ACC112 (cell line): ENCODE measurements around the gene DLGAP3.

Source experiments
- H2AFZ ChIP-seq: fragments of 200-600 bp; sonication (generic); one replicate; pipeline ENCODE4 v1.6.0; 2017; ENCODE audit warnings: antibody characterized with exemption, low read length; ENCODE audit not compliant: unreplicated experiment
- H3K27ac ChIP-seq: fragments of 200-600 bp; sonication (generic); 2 replicates; pipeline ENCODE4 v1.5.1; 2014; ENCODE audit warnings: low read depth, mild to moderate bottlenecking, antibody characterized with exemption, low read length, moderate library complexity
- H3K27me3 ChIP-seq: fragments of 200-600 bp; sonication (generic); 2 replicates; pipeline ENCODE4 v1.6.1; 2014; ENCODE audit warnings: mild to moderate bottlenecking, antibody characterized with exemption, low read length, moderate library complexity, mixed read lengths; ENCODE audit not compliant: insufficient read depth
- H3K36me3 ChIP-seq: fragments of 200-600 bp; sonication (generic); 2 replicates; pipeline ENCODE4 v1.6.1; 2016; ENCODE audit warnings: mild to moderate bottlenecking, antibody characterized with exemption, low read length, moderate library complexity, mixed read lengths; ENCODE audit not compliant: insufficient read depth
- H3K4me1 ChIP-seq: fragments of 200-600 bp; sonication (generic); one replicate; pipeline ENCODE4 v1.6.1; 2016; ENCODE audit warnings: low read length, mixed read lengths; ENCODE audit not compliant: insufficient read depth, unreplicated experiment, control insufficient read depth
- H3K4me3 ChIP-seq: fragments of 200-600 bp; sonication (generic); 2 replicates; pipeline ENCODE4 v1.5.1; 2014; ENCODE audit warnings: mild to moderate bottlenecking, low read depth, low read length
- H3K79me2 ChIP-seq: fragments of 200-600 bp; sonication (generic); one replicate; pipeline ENCODE4 v1.6.0; 2016; ENCODE audit warnings: low read length; ENCODE audit not compliant: control insufficient read depth, unreplicated experiment, insufficient read depth

DLGAP3 gene

GRCh38 chr1:34851431-34852105 lies 77.9 kb downstream of the DLGAP3 start:
- no peak overlapping the region for H3K27ac ChIP-seq
- no peak overlapping the region for H2AFZ ChIP-seq
- peaks cover 4% of the 10 kb centered on the region; the same call in 1 of the 2 replicates for H3K36me3 ChIP-seq
- no peak overlapping the region for H3K4me3 ChIP-seq
- peaks cover 13% of the 10 kb centered on the region for H3K79me2 ChIP-seq
- H3K27me3 ChIP-seq, result no peaks in the 10 kb centered on the region
- H3K4me1 ChIP-seq, result peaks cover 8% of the 10 kb centered on the region

GRCh38 chr1:34850382-34850781 lies 79.1 kb downstream of the DLGAP3 start:
- Histone ChIP-seq H3K27me3 (no peaks in the 10 kb centered on the region), H3K27ac (no peak overlapping the region), H3K36me3 (peaks cover 4% of the 10 kb centered on the region; the same call in 1 of the 2 replicates), H3K4me1 (peaks cover 8% of the 10 kb centered on the region), H3K4me3 (no peak overlapping the region), H3K79me2 (peaks cover 8% of the 10 kb centered on the region), H2AFZ (no peak overlapping the region)

GRCh38 chr1:34847094-34847493 lies 82.4 kb downstream of the DLGAP3 start:
- no peak overlapping the region for H3K27ac ChIP-seq
- H3K27me3 ChIP-seq, result no peaks in the 10 kb centered on the region
- no peaks in the 10 kb centered on the region; the same call in 1 of the 2 replicates for H3K36me3 ChIP-seq
- no peak overlapping the region for H2AFZ ChIP-seq
- H3K4me3 ChIP-seq, result no peak overlapping the region
- peaks cover 8% of the 10 kb centered on the region for H3K79me2 ChIP-seq
- H3K4me1 ChIP-seq, result peaks cover 8% of the 10 kb centered on the region

GRCh38 chr1:34846265-34846664 lies 83.2 kb downstream of the DLGAP3 start:
- Histone ChIP-seq H3K4me3 (no peak overlapping the region), H3K36me3 (no peaks in the 10 kb centered on the region; the same call in 1 of the 2 replicates), H3K4me1 (peaks cover under 1% of the 10 kb centered on the region), H3K27ac (no peak overlapping the region), H3K79me2 (peaks cover 3% of the 10 kb centered on the region), H3K27me3 (no peaks in the 10 kb centered on the region), H2AFZ (no peak overlapping the region)

DNA sequence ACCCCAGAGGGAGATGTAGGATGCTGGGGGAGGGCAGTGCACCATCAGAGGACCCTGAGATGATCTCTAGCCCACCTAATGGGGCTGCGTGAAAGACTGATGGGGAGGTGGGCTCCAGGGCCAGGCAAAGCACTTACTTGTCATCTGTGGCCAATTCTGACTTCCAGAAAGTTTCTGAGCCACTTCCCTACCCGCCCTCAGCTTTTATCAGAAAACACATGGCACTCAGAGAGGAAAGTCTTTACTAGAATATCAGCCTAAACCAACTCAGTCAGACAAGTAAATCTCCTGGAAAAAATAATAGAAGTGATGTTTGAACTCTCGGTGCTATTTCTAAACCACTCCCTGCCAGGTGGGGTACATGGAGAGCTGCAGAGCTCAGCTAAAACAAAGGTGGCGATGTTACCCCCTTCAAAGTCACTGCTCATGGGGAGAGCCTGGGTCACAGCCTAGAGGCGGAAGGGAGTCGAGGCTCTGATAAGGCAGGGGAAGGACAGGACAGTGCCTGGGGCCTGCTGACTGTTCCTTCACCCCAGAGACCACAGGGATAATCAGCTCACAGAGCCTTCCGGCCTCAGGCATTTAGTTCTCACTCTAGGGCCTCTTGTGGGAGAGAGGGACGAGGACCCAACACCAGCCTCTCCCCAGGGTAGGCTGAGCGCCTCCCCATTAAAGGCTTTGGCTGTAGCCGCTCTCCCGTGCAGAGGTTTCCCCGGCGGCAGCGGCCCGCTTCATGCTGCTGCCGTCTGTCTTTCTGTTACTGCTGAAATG lies 84.1 kb downstream of the DLGAP3 start:
- Histone ChIP-seq H2AFZ (no peak overlapping the region), H3K36me3 (no peaks in the 10 kb centered on the region), H3K4me1 (no peaks in the 10 kb centered on the region)

GRCh38 chr1:34844252-34844634 lies 85.2 kb downstream of the DLGAP3 start:
- no peaks in the 10 kb centered on the region for H3K4me1 ChIP-seq
- no peaks in the 10 kb centered on the region for H3K36me3 ChIP-seq
- H3K27me3 ChIP-seq, result no peaks in the 10 kb centered on the region
- H2AFZ ChIP-seq, result no peak overlapping the region
- no peak overlapping the region for H3K4me3 ChIP-seq
- no peaks in the 10 kb centered on the region for H3K79me2 ChIP-seq
- no peak overlapping the region for H3K27ac ChIP-seq

More for the DNA sequence above, 84.1 kb downstream of the DLGAP3 start:
- no peaks in the 10 kb centered on the region for H3K79me2 ChIP-seq
- no peaks in the 10 kb centered on the region for H3K27me3 ChIP-seq
- H3K27ac ChIP-seq, result no peak overlapping the region
- H3K4me3 ChIP-seq, result no peak overlapping the region

DNA sequence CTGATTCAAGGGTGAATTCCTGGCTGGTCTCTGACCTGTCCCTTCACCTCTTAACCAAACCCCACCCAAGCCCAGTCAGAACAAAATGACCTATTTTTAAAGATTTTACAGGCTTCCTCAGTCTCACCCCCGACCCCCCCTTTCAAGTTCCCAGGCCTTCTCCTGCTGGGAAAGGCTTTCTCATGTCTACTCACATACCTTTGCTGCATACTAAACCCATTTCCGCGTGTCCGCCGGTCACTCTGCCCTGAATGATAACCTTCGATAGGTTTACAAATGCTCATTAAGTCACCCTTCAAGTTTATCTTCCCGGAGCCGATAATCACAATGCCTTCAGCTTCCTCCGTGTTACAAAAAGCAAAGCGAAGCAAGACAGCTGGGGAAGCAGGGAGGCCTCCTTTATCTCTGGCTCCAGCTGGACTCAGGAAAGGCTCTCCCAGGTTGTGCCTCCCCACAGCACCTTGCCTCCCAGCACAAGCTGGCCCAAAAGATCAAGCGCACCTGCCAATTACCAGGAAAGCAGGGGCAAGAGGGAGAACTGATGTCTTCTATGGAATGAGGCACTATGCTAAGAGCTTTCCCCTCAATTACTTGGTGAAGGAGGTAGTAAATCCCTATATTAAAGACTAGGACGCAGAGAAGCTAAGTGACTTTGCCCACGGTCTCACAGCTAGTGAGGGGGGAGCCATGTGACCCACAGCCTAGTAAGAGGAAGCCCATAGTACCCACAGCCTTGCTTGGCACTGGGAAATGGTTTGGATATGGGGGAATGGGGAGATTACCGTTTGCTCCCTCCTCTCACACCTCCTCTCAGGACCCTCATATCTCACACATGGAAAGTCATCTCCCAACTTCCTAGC lies 85.8 kb downstream of the DLGAP3 start:
- Histone ChIP-seq H2AFZ (no peak overlapping the region), H3K27me3 (no peaks in the 10 kb centered on the region), H3K27ac (no peak overlapping the region), H3K79me2 (no peaks in the 10 kb centered on the region), H3K36me3 (no peaks in the 10 kb centered on the region), H3K4me3 (no peak overlapping the region), H3K4me1 (no peaks in the 10 kb centered on the region)

DNA sequence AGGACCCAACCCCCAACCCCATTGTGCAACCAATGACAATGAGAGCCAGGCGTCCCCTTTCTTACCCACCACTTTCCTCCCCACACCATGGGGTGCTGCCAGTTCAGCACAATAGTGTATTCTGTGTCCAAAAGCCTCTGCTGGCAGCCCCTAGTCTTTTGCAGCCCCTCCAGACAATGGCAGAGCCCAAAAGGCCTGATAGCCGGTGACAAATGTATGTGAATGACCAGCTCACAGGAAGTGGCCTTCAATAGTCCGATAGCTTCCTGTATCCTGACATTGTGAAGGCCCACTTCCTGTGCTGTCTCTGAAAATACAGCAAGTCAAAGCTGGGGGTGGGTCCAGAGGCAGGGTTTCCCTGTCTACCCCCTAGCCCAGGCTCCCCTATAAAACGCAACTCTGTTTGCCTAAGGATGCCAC lies 86.5 kb downstream of the DLGAP3 start:
- H3K27me3 ChIP-seq, result no peaks in the 10 kb centered on the region
- H3K4me1 ChIP-seq, result no peaks in the 10 kb centered on the region
- no peaks in the 10 kb centered on the region for H3K36me3 ChIP-seq
- no peak overlapping the region for H3K27ac ChIP-seq
- no peaks in the 10 kb centered on the region for H3K79me2 ChIP-seq
- no peak overlapping the region for H3K4me3 ChIP-seq
- H2AFZ ChIP-seq, result no peak overlapping the region

DNA sequence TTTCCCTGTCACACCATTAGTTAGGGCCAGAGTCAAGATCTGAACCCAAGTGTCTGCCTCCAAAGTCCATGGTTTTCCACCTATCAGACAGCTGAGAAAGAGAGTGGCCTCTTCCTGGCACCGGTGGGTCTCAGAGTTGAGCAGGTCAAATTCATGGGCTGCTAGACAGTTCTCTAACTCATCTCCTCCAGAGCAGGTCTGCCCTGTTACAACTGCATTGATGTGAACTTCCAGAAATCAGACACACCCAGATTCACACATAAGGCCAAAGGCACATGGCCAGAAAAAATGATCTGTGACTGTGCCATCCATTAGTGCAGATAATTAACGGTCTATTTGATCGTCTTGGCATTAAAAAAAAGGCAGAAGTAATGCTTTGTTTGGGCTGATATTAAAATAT lies 87.4 kb downstream of the DLGAP3 start:
- Histone ChIP-seq H2AFZ (no peak overlapping the region), H3K36me3 (no peaks in the 10 kb centered on the region), H3K27me3 (no peaks in the 10 kb centered on the region), H3K27ac (no peak overlapping the region), H3K79me2 (no peaks in the 10 kb centered on the region), H3K4me1 (no peaks in the 10 kb centered on the region), H3K4me3 (no peak overlapping the region)

DNA sequence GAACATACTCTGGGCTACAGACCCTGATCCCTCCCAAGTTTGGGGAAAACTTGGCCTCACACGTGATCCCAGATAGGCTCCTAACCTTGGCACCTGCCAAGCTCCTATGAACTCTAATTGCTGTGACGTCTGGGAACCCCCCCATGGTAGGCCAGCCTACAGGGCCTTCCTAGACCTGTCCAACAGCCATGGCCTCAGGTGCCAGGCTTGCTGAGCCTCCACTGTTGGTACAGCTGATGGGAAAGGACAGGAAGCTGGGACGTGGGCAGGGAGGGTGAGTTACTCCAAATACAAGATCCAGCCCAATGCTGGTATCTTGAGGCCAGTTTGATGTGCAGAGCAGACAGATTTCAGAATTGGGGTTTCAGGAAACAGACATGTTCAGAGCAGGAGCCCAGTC lies 89.0 kb downstream of the DLGAP3 start:
- no peak overlapping the region for H3K27ac ChIP-seq
- no peaks in the 10 kb centered on the region for H3K79me2 ChIP-seq
- H2AFZ ChIP-seq, result no peak overlapping the region
- H3K36me3 ChIP-seq, result no peaks in the 10 kb centered on the region
- H3K4me3 ChIP-seq, result no peak overlapping the region
- peaks cover 6% of the 10 kb centered on the region for H3K4me1 ChIP-seq
- no peaks in the 10 kb centered on the region for H3K27me3 ChIP-seq
